B cell (primary cell): ENCODE measurements around the gene IGLON5. TPM values are rescaled to one million over a fixed set of nuclear protein-coding genes. Genes with fewer than 3 reads are reported as not detected.

Experiments
- ATAC-seq: fragments of 200-7000 bp; cut with Tn5 transposase; one replicate; pipeline ENCODE4 v1.10.0; 2021; ENCODE audit warnings: low read depth, mild to moderate bottlenecking, moderate number of reproducible peaks, moderate library complexity
- CTCF ChIA-PET: fragments of 350-600 bp; sonication (Branson Sonifier 250); formaldehyde crosslinking; loops from one replicate; lab custom pipeline; 2021; ENCODE audit warnings: antibody characterized with exemption, inconsistent platforms; lab: Charles Lee
- POLR2A ChIA-PET: fragments of 350-600 bp; sonication (Branson Sonifier 250); formaldehyde crosslinking; loops from one replicate; lab custom pipeline; 2021; ENCODE audit warnings: antibody characterized with exemption; lab: Charles Lee
- DNase-seq: peaks from one replicate; pipeline ENCODE4 v3.0.0; 2013
- H2AFZ ChIP-seq: 2 replicates; pipeline ENCODE4 v1.6.1; 2012; ENCODE audit warnings: mild to moderate bottlenecking, low read depth, low read length; ENCODE audit not compliant: insufficient read depth, poor library complexity, severe bottlenecking
- H3K27ac ChIP-seq, 2 donors: 1 replicate in 1 of 2; 2 replicates in 1 of 2; pipeline ENCODE4 v1.5.1; 2012 to 2013; ENCODE audit warnings: low read length in 2 of 2, mild to moderate bottlenecking in 2 of 2, moderate library complexity in 1 of 2
- H3K27me3 ChIP-seq, 4 experiments: fragments of 200-600 bp in 1 of 4; sonication (generic) in 1 of 4; replicated peaks in 1 of 4; 1 replicate in 2 of 4; 2 replicates in 2 of 4; pipeline versions ENCODE4 v1.6.1 to v1.7.0; 2013 to 2016; ENCODE audit warnings: low read length in 3 of 4, mild to moderate bottlenecking in 2 of 4, mixed read lengths in 1 of 4, moderate library complexity in 1 of 4; ENCODE audit not compliant: insufficient read depth in 4 of 4, control insufficient read depth in 3 of 4; ENCODE audit errors: control extremely low read depth in 1 of 4
- H3K36me3 ChIP-seq, 2 experiments: replicated peaks in 1 of 2; 1 replicate in 1 of 2; 2 replicates in 1 of 2; pipeline versions ENCODE4 v1.6.1 to v1.7.1; 2013; ENCODE audit warnings: low read length in 1 of 2; ENCODE audit not compliant: insufficient read depth in 2 of 2, control insufficient read depth in 1 of 2; ENCODE audit errors: control extremely low read depth in 1 of 2, extremely low read depth in 1 of 2
- H3K4me1 ChIP-seq, 2 donors: fragments of 200-600 bp in 1 of 2; sonication (generic) in 1 of 2; 1 replicate in 1 of 2; 2 replicates in 1 of 2; pipeline versions ENCODE4 v1.5.1 to v1.6.1; 2013 to 2017; ENCODE audit warnings: low read length in 2 of 2; ENCODE audit not compliant: control insufficient read depth in 2 of 2, insufficient read depth in 2 of 2
- H3K4me2 ChIP-seq: replicated peaks from 2 replicates; pipeline ENCODE3; 2012; ENCODE audit warnings: mild to moderate bottlenecking, low read depth, low read length; ENCODE audit not compliant: poor library complexity, severe bottlenecking
- H3K4me3 ChIP-seq, 5 experiments: fragments of 200-600 bp in 1 of 5; sonication (generic) in 1 of 5; 1 replicate in 3 of 5; 2 replicates in 2 of 5; pipeline versions ENCODE4 v1.5.1 to v1.7.0; 2011 to 2016; ENCODE audit warnings: low read length in 4 of 5, mild to moderate bottlenecking in 4 of 5, low read depth in 2 of 5, control low read depth in 1 of 5, moderate library complexity in 1 of 5; ENCODE audit not compliant: insufficient read depth in 1 of 5; ENCODE audit errors: control extremely low read depth in 1 of 5, extremely low read depth in 1 of 5
- H3K79me2 ChIP-seq: fragments of 200-600 bp; sonication (generic); one replicate; pipeline ENCODE4 v1.6.0; 2016; ENCODE audit warnings: low read length; ENCODE audit not compliant: control insufficient read depth, insufficient read depth
- H3K9ac ChIP-seq: fragments of 200-600 bp; sonication (generic); 2 replicates; pipeline ENCODE4 v1.6.1; 2017; ENCODE audit warnings: mild to moderate bottlenecking, low read length, moderate library complexity
- H3K9me3 ChIP-seq, 3 donors: one replicate each; pipeline versions ENCODE4 v1.6.1 to v1.7.1; 2013; ENCODE audit warnings: low read length in 2 of 3; ENCODE audit not compliant: control insufficient read depth in 2 of 3, insufficient read depth in 1 of 3; ENCODE audit errors: control extremely low read depth in 1 of 3
- H4K20me1 ChIP-seq: 2 replicates; pipeline ENCODE4 v1.6.0; 2012; ENCODE audit warnings: mild to moderate bottlenecking, low read length; ENCODE audit not compliant: insufficient read depth, control insufficient read depth, poor library complexity, severe bottlenecking
- H3K27ac Mint-ChIP-seq: one replicate; pipeline ENCODE4 v1.8.0; 2021; ENCODE audit warnings: mixed read lengths
- H3K27me3 Mint-ChIP-seq: one replicate; pipeline ENCODE4 v1.8.0; 2021; ENCODE audit warnings: mixed read lengths
- H3K4me1 Mint-ChIP-seq: one replicate; pipeline ENCODE4 v1.8.0; 2021; ENCODE audit warnings: mixed read lengths
- H3K4me3 Mint-ChIP-seq: one replicate; pipeline ENCODE4 v1.8.0; 2021; ENCODE audit warnings: mixed read lengths
- H3K9me3 Mint-ChIP-seq: one replicate; pipeline ENCODE4 v1.8.0; 2022; ENCODE audit warnings: mixed read lengths; ENCODE audit not compliant: insufficient read depth
- CTCF ChIP-seq: fragments of 200-600 bp; IDR thresholded peaks from one replicate; pipeline ENCODE4 v1.8.0; 2022; ENCODE audit warnings: antibody characterized with exemption, mild to moderate bottlenecking
- EZH2 ChIP-seq: IDR thresholded peaks from 2 replicates; pipeline ENCODE4 v1.6.1; 2012; ENCODE audit warnings: borderline replicate concordance, low read depth, mild to moderate bottlenecking, moderate library complexity, low read length; ENCODE audit not compliant: insufficient read depth, poor library complexity, severe bottlenecking
- WGBS: methylation state at CpG from one replicate; pipeline ENCODE4 v1.1.5; 2013; ENCODE audit warnings: missing lambda C conversion rate; ENCODE audit not compliant: insufficient coverage; 5-methylcytosine and 5-hydroxymethylcytosine counted together
- intact Hi-C: fragments of 100-400 bp; cut with micrococcal nuclease; formaldehyde crosslinking; loops from one replicate; pipeline ENCODE4 v1.10.0; 2022
- polyA plus RNA-seq: library from polyadenylated mRNA; depleted of rRNA; stranded (reverse); fragments of >200 nt; gene quantifications from 2 replicates; pipeline ENCODE4 v1.2.3, GENCODE V29; 2012
- total RNA-seq, 2 donors: library from RNA; stranded (reverse); fragments of 120-200 nt in 1 of 2; gene quantifications; 1 replicate in 1 of 2; 2 replicates in 1 of 2; pipeline versions ENCODE4 v1.2.3 to v1.2.4, GENCODE V29; 2013 to 2022

IGLON5 gene
- total and polyA plus RNA-seq, 2 donors (not counting 1 experiment from before 2014, with no cell fraction given): not detected

GRCh38 chr19:51282335-51282734, 29.1 kb upstream of the IGLON5 start:
- Histone ChIP-seq H4K20me1 (no peaks in the 10 kb centered on the region), H3K4me3 (no peak overlapping the region), H3K27ac (no peak overlapping the region), H3K79me2 (no peaks in the 10 kb centered on the region), H3K27me3 (peaks cover 0 to 11% (median 0%) of the 10 kb centered on the region in 4 experiments), H3K36me3 (no peaks in the 10 kb centered on the region), H3K9ac (no peak overlapping the region), H3K4me1 (no peaks in the 10 kb centered on the region), H3K9me3 (peaks cover 0 to 19% (median 0%) of the 10 kb centered on the region in 3 donors), H3K4me2 (no peak overlapping the region), H2AFZ (no peak overlapping the region)
- Mint-ChIP-seq H3K27me3 (peaks cover 23% of the 10 kb centered on the region), H3K4me1 (no peaks in the 10 kb centered on the region), H3K9me3 (peaks cover 4% of the 10 kb centered on the region), H3K4me3 (no peak overlapping the region), H3K27ac (no peak overlapping the region)
- 80% methylated on average over 1 of the region's 4 CpGs for WGBS
- intact Hi-C loops: no loop called here
- ChIA-PET CTCF (no interaction called here), POLR2A (no interaction called here)
- ATAC-seq (no peak), DNase-seq (no peak)
- no peak for TF ChIP-seq CTCF
- no peak for TF ChIP-seq EZH2

GRCh38 chr19:51285682-51286081, 25.8 kb upstream of the IGLON5 start:
- TF ChIP-seq EZH2: no peak
- no peak for TF ChIP-seq CTCF
- no peak overlapping the region for H2AFZ ChIP-seq
- no peaks in the 10 kb centered on the region for H3K4me1 ChIP-seq
- no peaks in the 10 kb centered on the region for H3K36me3 ChIP-seq
- CTCF ChIA-PET: no interaction called here
- DNase-seq: no peak
- no peak overlapping the region for H3K4me2 ChIP-seq
- intact Hi-C loops: no loop called here
- Mint-ChIP-seq H3K4me1 (no peaks in the 10 kb centered on the region), H3K27me3 (peaks cover 10% of the 10 kb centered on the region), H3K4me3 (no peak overlapping the region), H3K9me3 (no peaks in the 10 kb centered on the region), H3K27ac (no peak overlapping the region)
- peaks cover 0 to 5% (median 5%) of the 10 kb centered on the region in 4 experiments for H3K27me3 ChIP-seq
- WGBS: no CpG with 5 or more reads among the region's 3 CpGs
- no peak overlapping the region for H3K27ac ChIP-seq
- H3K79me2 ChIP-seq: no peaks in the 10 kb centered on the region
- no peak for ATAC-seq
- no peak overlapping the region for H3K9ac ChIP-seq
- no peaks in the 10 kb centered on the region for H4K20me1 ChIP-seq
- H3K9me3 ChIP-seq: peaks cover 0 to 12% (median 0%) of the 10 kb centered on the region in 3 donors
- H3K4me3 ChIP-seq: no peak overlapping the region
- POLR2A ChIA-PET: no interaction called here
